NCI-H526 treated with DMSO at 0.1 percent for 48 hours (cell line): Measurements from ENCODE around the gene ARHGAP9.
A peak's percentile ranks its signal among the peaks of the same experiment; 100 is the strongest.

Experiments
- DNase-seq: peaks from one replicate; lab custom pipeline; 2025; lab: John Stamatoyannopoulos, UW

Gene ARHGAP9

DNA sequence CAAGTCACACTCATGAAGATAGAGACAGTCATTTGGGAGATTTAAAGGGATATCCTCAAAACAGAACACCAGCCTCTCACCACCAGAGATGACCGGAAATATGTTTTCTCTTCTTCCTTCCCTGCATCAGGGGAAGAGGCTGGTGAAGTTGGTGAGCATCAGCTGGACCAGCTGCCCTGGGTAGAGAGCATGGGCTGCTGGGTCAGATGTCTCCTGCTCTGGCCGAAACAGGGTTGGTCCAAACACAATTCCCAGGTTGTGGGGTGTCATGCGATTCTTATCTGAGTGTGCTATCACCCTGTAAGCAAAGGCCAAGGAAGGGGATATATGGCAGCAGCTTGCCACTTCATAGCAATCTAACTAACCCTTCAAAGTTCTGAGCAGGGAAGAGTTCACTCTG, 7.3 kb downstream of the ARHGAP9 start:
- DNase-seq: no peak

DNA sequence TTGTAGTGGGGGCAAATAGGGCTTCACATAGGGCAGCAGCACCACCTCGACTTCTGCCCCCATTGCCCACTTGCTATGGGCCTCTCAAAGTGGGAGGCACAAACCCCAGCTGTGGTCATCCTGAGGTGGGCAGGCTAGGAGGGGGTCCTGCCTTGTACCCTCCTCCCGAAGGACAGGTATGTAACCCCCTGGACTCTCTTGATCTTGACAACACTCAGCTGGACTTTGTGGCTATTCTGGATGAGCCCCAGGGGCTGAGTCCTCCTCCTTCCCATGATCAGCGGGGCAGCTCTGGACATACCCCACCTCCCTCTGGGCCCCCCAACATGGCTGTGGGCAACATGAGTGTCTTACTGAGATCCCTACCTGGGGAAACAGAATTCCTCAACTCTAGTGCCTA, 8.0 kb downstream of the ARHGAP9 start:
- no peak for DNase-seq

GRCh38 chr12:57470970-57471656, 8.6 kb downstream of the ARHGAP9 start:
- no peak for DNase-seq

DNA sequence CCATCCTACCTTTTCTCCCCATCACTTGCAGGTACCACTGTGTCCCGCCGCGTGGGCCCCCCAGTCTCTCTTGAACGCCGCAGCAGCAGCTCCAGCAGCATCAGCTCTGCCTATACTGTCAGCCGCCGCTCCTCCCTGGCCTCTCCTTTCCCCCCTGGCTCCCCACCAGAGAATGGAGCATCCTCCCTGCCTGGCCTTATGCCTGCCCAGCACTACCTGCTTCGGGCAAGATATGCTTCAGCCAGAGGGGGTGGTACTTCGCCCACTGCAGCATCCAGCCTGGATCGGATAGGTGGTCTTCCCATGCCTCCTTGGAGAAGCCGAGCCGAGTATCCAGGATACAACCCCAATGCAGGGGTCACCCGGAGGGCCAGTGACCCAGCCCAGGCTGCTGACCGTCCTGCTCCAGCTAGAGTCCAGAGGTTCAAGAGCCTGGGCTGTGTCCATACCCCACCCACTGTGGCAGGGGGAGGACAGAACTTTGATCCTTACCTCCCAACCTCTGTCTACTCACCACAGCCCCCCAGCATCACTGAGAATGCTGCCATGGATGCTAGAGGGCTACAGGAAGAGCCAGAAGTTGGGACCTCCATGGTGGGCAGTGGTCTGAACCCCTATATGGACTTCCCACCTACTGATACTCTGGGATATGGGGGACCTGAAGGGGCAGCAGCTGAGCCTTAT, 9.2 kb downstream of the ARHGAP9 start:
- no peak for DNase-seq

DNA sequence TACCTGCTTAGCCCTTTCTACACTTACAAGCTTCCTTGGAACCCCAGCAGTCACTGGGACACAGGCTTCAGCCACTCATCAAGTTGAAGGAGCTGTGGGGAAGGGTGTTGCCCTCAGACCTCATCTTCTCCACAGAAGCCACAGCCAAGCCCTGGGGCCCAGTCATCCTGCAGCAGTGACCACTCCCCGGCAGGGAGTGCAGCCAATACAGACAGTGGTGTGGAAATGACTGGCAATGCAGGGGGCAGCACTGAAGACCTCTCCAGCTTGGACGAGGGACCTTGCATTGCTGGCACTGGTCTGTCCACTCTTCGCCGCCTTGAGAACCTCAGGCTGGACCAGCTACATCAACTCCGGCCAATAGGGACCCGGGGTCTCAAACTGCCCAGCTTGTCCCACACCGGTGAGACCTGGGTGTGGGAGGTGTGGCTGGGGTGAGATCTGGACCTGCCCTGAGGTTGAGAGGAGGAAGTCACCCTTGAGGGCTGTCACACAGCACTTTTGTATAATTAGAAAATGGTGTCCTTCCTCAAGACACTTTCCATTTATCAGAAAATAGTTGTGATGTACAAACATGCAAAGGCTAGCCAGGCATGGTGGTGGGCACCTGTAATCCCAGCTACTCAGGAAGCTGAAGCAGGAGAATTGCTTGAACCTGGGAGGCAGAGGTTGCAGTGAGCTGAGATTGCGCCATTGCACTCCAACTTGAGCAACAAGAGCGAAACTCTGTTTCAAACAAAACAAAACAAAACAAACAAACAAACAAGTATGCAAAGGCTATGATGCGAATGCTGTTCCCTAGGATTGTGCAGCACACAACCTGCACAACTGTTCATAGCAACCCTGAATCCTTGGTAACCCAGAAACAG, 10.1 kb downstream of the ARHGAP9 start:
- no peak for DNase-seq

DNA sequence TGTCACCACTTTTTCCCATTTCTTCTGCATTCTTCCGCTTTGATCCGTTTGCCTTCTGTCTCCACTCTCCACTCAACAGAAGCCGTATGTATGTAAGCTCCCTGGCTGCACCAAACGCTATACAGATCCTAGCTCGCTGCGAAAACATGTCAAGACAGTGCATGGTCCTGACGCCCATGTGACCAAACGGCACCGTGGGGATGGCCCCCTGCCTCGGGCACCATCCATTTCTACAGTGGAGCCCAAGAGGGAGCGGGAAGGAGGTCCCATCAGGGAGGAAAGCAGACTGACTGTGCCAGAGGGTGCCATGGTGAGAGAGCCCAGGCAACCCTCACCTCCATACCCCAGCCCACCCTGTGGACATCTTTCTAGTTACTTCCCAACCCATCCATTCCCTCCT, 11.8 kb downstream of the ARHGAP9 start:
- no peak for DNase-seq

- no peak for DNase-seq
Observed at GRCh38 chr12:57467212-57467874, 12.3 kb downstream of the ARHGAP9 start.

DNA sequence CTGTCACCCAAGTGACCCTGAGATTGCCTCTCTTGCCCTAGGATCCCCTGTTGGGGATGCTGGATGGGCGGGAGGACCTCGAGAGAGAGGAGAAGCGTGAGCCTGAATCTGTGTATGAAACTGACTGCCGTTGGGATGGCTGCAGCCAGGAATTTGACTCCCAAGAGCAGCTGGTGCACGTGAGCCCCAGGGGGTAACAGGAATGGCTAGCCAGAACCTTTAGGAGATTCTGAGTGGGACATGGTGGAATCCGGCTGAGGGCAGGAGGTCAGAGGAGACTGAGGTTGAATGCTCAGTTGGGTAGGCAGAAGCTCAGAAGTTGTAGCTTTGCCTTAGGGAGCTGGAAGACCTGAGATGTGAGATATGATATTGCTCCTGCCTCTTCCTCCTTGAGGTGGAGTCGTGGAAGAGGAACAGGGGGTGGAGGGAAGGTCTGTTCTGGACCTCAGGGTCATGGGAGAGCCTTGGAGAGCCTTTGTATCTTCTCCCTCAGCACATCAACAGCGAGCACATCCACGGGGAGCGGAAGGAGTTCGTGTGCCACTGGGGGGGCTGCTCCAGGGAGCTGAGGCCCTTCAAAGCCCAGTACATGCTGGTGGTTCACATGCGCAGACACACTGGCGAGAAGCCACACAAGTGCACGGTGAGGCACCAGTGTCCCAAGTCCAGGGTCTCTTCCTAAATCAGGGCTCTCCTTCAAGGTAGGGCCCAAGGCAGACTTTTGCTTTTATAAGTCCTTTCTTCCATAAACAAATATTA, 13.7 kb downstream of the ARHGAP9 start:
- DNase-seq: no peak

DNA sequence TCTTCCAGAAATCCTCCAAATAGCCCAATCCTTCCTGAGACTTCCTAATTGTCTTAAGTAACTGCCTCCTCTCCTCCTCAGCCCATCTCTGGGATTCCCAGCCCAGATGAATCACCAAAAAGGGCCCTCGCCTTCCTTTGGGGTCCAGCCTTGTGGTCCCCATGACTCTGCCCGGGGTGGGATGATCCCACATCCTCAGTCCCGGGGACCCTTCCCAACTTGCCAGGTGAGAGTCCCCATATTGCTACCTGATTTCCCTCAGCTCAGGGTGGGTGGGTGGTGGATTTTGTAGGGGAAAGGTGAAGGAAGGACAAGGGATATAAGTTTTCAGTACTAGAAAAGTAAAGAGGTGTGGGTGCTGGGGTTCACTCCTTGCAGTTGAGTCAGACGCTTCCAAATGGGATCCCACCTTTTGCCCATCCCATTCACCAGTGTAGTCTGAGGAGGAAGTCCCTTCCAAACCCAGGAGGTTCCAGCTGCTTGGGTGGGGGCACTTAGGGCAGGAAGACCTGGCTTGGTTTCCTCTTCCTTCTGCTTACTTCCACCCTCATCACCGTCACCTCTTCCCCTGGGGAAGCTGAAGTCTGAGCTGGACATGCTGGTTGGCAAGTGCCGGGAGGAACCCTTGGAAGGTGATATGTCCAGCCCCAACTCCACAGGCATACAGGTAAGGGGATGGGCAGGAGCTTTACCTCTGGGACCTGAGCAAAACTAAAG, 14.5 kb downstream of the ARHGAP9 start:
- DNase-seq: no peak

DNA sequence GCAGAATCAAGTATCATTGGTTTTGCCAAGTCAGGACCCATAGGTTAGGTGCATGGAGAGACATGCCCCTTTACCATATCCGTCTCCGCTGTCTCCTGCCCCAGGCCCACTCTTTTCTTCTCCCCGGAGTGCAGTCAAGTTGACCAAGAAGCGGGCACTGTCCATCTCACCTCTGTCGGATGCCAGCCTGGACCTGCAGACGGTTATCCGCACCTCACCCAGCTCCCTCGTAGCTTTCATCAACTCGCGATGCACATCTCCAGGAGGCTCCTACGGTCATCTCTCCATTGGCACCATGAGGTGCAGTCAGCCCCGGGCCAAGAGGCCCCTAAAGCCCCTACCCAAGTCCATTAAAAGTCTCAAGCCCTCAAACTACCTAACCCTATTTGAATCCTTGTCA, 15.1 kb downstream of the ARHGAP9 start:
- no peak for DNase-seq

DNA sequence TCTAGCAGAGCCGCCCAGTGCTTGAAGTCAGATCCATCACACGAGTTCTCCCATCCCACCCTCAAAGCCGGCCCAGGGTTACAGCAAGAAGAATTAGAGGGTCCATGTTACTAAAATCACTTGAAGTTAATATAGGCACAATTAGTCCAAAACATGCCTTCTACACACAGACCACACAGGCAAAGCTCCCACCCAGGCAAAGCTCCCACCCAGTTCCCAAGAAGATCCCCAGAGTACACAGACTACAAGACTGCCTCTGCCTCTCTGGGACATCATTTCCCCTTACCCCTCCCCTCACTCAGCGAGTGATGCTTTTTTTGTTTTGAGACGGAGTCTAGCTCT, 16.8 kb downstream of the ARHGAP9 start:
- no peak for DNase-seq

- peak; percentile 92 for DNase-seq
Observed at GRCh38 chr12:57462251-57462911, 17.3 kb downstream of the ARHGAP9 start.

DNA sequence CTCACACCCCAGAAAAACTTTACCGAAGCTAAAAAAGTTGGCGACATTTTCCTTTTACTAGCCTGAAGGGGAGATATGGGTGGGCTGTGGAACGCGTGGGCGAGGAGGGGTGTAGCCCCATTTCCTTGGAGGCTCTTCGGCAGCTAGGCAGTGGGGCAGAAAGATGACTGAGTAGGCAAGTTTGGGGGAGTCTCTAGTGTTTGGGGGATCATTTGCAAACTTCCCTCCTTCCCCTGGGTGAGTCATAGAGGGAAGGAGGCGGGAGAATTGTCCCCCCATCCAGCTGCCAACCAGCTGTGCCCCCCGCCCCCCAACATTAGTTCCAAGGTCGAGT, 17.8 kb downstream of the ARHGAP9 start:
- DNase-seq: no peak

DNA sequence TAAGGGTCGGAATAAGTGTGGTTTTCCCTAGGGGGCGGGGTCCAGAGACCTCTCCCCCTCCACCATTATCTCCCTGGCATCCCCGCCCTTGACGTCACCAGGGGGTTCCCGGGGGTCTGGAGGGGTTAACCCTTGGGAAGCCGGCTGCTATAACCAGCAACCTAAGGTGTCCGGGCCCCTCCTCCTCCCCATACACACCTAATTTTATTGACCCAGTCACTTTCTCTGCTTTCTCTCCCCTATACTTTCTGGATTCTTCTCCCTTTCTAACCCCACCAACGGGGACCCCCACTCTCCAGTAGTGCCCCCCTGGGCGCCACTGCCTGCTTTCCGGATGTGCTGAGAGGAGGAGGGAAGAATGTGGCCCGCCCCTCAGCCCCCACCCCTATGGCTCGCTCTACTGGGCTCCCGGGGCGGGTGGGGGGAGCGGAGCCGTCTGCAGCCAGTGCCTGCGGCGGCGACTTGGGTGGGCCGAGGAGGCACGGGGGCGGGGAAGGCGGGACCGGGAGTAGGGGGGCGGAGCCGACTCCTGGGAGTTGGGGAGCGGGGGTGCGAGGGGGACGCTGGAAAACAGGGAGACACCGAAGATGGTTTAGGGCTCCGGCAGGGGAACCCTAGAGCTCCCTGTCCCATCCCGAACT, 18.3 kb downstream of the ARHGAP9 start:
- no peak for DNase-seq

DNA sequence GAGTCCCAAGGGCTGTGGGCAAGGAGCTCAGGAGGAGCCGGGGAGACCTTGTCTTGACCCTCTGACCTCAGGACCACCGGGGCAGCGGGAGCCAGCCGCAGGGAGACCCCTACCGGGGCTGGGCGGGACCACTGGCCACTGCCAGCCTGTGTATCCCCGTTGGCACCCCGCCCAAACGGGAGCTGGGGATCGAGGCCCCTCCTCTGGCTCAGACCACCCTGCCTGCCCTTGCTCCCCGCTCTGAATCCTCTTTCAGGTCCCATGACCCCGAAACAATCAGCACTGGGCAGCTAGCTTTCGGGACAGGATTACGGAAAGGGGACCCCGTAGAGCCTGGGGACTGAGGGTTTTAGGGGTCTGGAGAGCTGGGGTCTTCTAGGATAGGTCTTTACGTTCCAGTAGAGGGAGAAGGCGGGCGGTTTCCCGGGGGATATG, 18.8 kb downstream of the ARHGAP9 start:
- DNase-seq: no peak

DNA sequence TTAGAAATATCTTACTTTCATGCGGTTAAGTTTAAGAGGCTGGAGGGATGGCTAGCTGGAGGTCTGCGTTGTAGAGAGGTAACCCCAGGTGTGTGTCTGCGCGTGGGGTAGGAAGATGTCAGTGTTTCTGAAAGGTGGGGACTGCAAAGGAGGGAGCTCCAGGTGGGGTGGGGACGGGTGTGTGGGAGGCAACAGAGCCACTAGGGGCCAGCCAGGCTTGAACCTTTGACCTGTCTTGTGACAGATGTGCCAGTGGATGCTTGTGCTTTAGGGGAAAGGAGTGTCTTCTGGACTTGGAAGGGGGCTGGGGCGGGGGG, 19.2 kb downstream of the ARHGAP9 start:
- no peak for DNase-seq

DNA sequence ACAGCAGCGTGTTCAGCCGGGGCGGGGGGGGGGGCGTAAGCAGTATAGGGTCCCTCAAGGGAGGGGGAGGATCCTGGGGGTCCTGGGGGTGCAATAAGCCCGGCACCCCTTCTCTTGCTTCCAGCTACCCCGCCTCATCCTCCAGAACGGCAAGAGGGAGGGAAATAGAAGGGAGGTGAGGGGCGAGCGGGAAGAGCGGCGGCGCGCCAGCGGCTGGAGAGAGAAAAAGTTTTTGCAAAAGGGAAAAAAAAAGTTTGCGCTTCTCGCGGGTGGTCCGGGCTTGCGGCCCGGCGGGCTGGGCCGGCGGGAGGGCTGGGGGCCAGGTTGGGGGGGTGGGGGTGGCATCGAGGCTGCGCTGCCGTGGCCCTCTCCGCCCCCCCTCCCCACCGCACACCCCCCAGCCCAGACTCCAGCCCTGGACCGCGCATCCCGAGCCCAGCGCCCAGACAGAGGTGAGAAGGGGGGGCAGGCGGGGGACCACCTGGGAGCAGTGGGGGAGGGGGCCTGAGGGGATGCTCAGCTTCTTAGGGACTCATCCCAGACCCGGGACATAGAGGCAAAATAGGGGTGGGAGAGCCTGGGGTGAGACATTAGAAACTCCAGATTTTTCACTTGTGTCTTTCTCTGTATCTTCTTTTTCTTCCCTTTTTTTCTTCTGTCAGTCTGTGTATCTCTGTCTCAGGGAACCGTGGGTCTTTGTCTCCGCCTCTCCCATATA, 19.8 kb downstream of the ARHGAP9 start, which contains the start of gene GLI1:
Gene GLI1 (plus strand): TSS at position 36 of the 718 bp plus-strand sequence. CDS start 3,907 bp downstream, outside the sequence.
- peak; percentile 62 for DNase-seq

DNA sequence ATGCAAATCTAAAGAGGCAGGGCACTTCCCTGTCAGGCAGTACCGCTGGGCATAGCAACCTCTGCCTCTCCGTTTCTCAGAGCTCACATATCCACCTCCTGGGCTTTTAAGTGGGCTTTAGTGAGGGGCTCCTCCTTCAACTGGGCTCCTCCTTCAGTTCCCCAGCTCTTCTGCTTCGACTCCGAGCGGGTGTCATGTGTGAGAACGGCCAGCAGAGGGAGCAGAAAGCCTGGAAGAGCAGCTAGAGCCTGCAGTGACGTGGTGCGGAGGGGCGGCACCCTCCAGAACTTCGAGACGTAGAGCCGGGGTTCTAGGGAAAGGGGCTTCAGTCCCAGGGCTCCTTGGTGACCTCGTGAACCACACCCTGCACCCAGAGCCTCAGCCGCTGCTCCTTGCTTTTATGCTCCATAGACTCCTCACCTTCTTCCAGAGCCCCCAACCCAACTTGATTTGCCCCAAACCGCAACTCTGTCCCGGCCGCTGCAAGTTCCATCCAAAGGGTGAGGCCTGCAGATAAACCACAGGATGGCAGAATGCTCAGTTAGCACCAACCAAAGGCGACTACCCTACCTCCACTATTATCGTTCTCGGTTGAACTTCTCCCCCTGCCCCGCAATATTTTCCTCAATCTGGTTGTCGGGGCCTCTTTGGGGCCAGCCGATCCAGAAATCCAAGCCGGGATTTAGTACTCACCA, 20.5 kb downstream of the ARHGAP9 start:
- peak; percentile 86 for DNase-seq

GRCh38 chr12:57458665-57459054, 21.0 kb downstream of the ARHGAP9 start:
- DNase-seq: no peak
